Neural crest cell (in vitro differentiated cells): Measurements from ENCODE around the gene SFXN2. TPM values are rescaled to one million over a fixed set of nuclear protein-coding genes. Genes with fewer than 3 reads are reported as not detected.

Experiments
- DNase-seq: peaks from one replicate; pipeline ENCODE4 v3.0.0; 2021; ENCODE audit warnings: low read depth, mixed read lengths, low spot score
- H3K27ac Mint-ChIP-seq: one replicate; pipeline ENCODE4 v1.8.0; 2021; ENCODE audit warnings: mild to moderate bottlenecking, mixed read lengths; ENCODE audit not compliant: unreplicated experiment
- H3K27me3 Mint-ChIP-seq: 2 replicates; pipeline ENCODE4 v1.8.0; 2021; ENCODE audit warnings: low read depth, mild to moderate bottlenecking, mixed read lengths
- H3K36me3 Mint-ChIP-seq: 2 replicates; pipeline ENCODE4 v1.8.0; 2021; ENCODE audit warnings: low read depth, mild to moderate bottlenecking, mixed read lengths
- H3K4me1 Mint-ChIP-seq: 2 replicates; pipeline ENCODE4 v1.8.0; 2021; ENCODE audit warnings: mixed read lengths
- H3K4me3 Mint-ChIP-seq: one replicate; pipeline ENCODE4 v1.8.0; 2021; ENCODE audit warnings: mild to moderate bottlenecking, mixed read lengths
- H3K9me3 Mint-ChIP-seq: 2 replicates; pipeline ENCODE4 v1.8.0; 2021; ENCODE audit warnings: mixed read lengths
- CTCF ChIP-seq: fragments of 200-600 bp; sonication (generic); conservative IDR thresholded peaks from 2 replicates; pipeline ENCODE4 v1.5.0; 2021; ENCODE audit warnings: antibody characterized with exemption, mild to moderate bottlenecking
- total RNA-seq: library from RNA; stranded (reverse); gene quantifications from 2 replicates; pipeline ENCODE4 v1.2.1, GENCODE V29; 2021

SFXN2 gene
- total RNA-seq, 1 donor from 2014 or later, result 36.6 TPM

GRCh38 chr10:102669206-102670064, 45.0 kb upstream of the SFXN2 start:
- Mint-ChIP-seq H3K9me3 (no peaks in the 10 kb centered on the region), H3K27ac (peak overlapping the region; percentile 75), H3K4me1 (peaks cover 56% of the 10 kb centered on the region), H3K4me3 (no peak overlapping the region), H3K27me3 (no peaks in the 10 kb centered on the region), H3K36me3 (no peaks in the 10 kb centered on the region)
- TF ChIP-seq CTCF, result peak; percentile 48
- DNase-seq, result no peak

GRCh38 chr10:102670065-102670670, 44.3 kb upstream of the SFXN2 start:
- Mint-ChIP-seq H3K27me3 (no peaks in the 10 kb centered on the region), H3K4me3 (no peak overlapping the region), H3K4me1 (peaks cover 62% of the 10 kb centered on the region), H3K36me3 (no peaks in the 10 kb centered on the region), H3K9me3 (no peaks in the 10 kb centered on the region), H3K27ac (peak overlapping the region; percentile 12)
- DNase-seq, result no peak
- TF ChIP-seq CTCF, result peak; percentile 5

GRCh38 chr10:102670871-102671434, 43.5 kb upstream of the SFXN2 start:
- no peaks in the 10 kb centered on the region for H3K9me3 Mint-ChIP-seq
- DNase-seq, result no peak
- H3K4me3 Mint-ChIP-seq, result peak overlapping the region; percentile 72
- H3K4me1 Mint-ChIP-seq, result peaks cover 68% of the 10 kb centered on the region
- no peak for TF ChIP-seq CTCF
- no peaks in the 10 kb centered on the region for H3K27me3 Mint-ChIP-seq
- no peaks in the 10 kb centered on the region for H3K36me3 Mint-ChIP-seq
- H3K27ac Mint-ChIP-seq, result no peak overlapping the region

GRCh38 chr10:102673236-102673818, 41.1 kb upstream of the SFXN2 start:
- Mint-ChIP-seq H3K4me1 (peaks cover 76% of the 10 kb centered on the region), H3K27ac (peak overlapping the region; percentile 88), H3K36me3 (no peaks in the 10 kb centered on the region), H3K27me3 (no peaks in the 10 kb centered on the region), H3K9me3 (no peaks in the 10 kb centered on the region), H3K4me3 (peak overlapping the region; percentile 84)
- no peak for DNase-seq
- TF ChIP-seq CTCF, result no peak

- Mint-ChIP-seq H3K4me1 (peaks cover 80% of the 10 kb centered on the region), H3K9me3 (no peaks in the 10 kb centered on the region), H3K27ac (peak overlapping the region; percentile 88), H3K27me3 (no peaks in the 10 kb centered on the region), H3K36me3 (no peaks in the 10 kb centered on the region), H3K4me3 (peak overlapping the region; percentile 84)
- TF ChIP-seq CTCF, result no peak
- DNase-seq, result peak; percentile 45
Measured at GRCh38 chr10:102673819-102674511, 40.5 kb upstream of the SFXN2 start.
